GM12875 (cell line): ENCODE data around the gene BTBD9.

ENCODE experiments used
- H3K4me3 ChIP-seq: one replicate; pipeline ENCODE4 v1.5.1; 2011; ENCODE audit warnings: low read depth, low read length, control low read depth
- CTCF ChIP-seq: IDR thresholded peaks from 2 replicates; pipeline ENCODE4 v1.5.1; 2011; ENCODE audit warnings: low read depth, mild to moderate bottlenecking, control low read depth, inconsistent platforms, low read length, moderate library complexity, borderline replicate concordance; ENCODE audit not compliant: insufficient read depth

BTBD9 gene

GRCh38 chr6:38498085-38498484, 141.6 kb downstream of the BTBD9 start:
- TF ChIP-seq CTCF, result no peak
- H3K4me3 ChIP-seq, result no peak overlapping the region

- TF ChIP-seq CTCF, result no peak
- H3K4me3 ChIP-seq, result no peak overlapping the region
Measured at GRCh38 chr6:38497546-38497945, 142.2 kb downstream of the BTBD9 start.

- no peak overlapping the region for H3K4me3 ChIP-seq
- TF ChIP-seq CTCF, result no peak
Measured at GRCh38 chr6:38495922-38496635, 143.7 kb downstream of the BTBD9 start.

- TF ChIP-seq CTCF, result no peak
- no peak overlapping the region for H3K4me3 ChIP-seq
Measured at GRCh38 chr6:38495518-38495917, 144.2 kb downstream of the BTBD9 start.

- H3K4me3 ChIP-seq, result no peak overlapping the region
- TF ChIP-seq CTCF, result peak; percentile 39; the same call in 1 of the 2 replicates
Measured at GRCh38 chr6:38493931-38494547, 145.7 kb downstream of the BTBD9 start.

GRCh38 chr6:38492031-38492430, 147.7 kb downstream of the BTBD9 start:
- H3K4me3 ChIP-seq, result no peak overlapping the region
- no peak for TF ChIP-seq CTCF

GRCh38 chr6:38489951-38490350, 149.8 kb downstream of the BTBD9 start:
- TF ChIP-seq CTCF, result no peak
- no peak overlapping the region for H3K4me3 ChIP-seq
